SK-N-SH (cell line): ENCODE data around the gene UTF1. TPM values are rescaled to one million over a fixed set of nuclear protein-coding genes. Genes with fewer than 3 reads are reported as not detected.

Experiments used
- CTCF ChIA-PET: fragments of 300-600, 350-600 bp; formaldehyde crosslinking; extraction: SDS; loops from one replicate; lab custom pipeline; 2021; lab: Yijun Ruan, JAX
- POLR2A ChIA-PET: fragments of 350-600 bp; sonication (Branson Sonifier 250); formaldehyde crosslinking; extraction: SDS; loops from one replicate; lab custom pipeline; 2020; ENCODE audit warnings: antibody characterized with exemption, inconsistent platforms; lab: Yijun Ruan, JAX
- DNase-seq: peaks from one replicate; pipeline ENCODE4 v3.0.0; 2012
- H2AFZ ChIP-seq: fragments of 200-600 bp; sonication (generic); 2 replicates; pipeline ENCODE4 v1.8.1; 2016; ENCODE audit warnings: antibody characterized with exemption, mild to moderate bottlenecking, low read depth
- H3F3A ChIP-seq: fragments of 200-600 bp; sonication (generic); replicated peaks from 2 replicates; pipeline ENCODE3; 2016; ENCODE audit warnings: antibody characterized with exemption, mild to moderate bottlenecking; ENCODE audit not compliant: insufficient read depth
- H3K27ac ChIP-seq, 2 experiments: fragments of 200-500 bp in 1 of 2; fragments of 200-600 bp in 1 of 2; sonication (Bioruptor generic) in 1 of 2; sonication (generic), shearing (Covaris generic) in 1 of 2; 2 replicates each; pipeline versions ENCODE4 v1.5.1 to v1.6.1; 2014 to 2016; ENCODE audit warnings: low read depth in 2 of 2, inconsistent platforms in 1 of 2, low read length in 1 of 2, mild to moderate bottlenecking in 1 of 2, mixed read lengths in 1 of 2
- H3K27me3 ChIP-seq: fragments of 200-600 bp; sonication (generic), shearing (Covaris generic); 2 replicates; pipeline ENCODE4 v1.6.1; 2016; ENCODE audit warnings: mixed run types; ENCODE audit not compliant: insufficient read depth
- H3K36me3 ChIP-seq, 2 experiments: fragments of 200-500 bp in 1 of 2; fragments of 200-600 bp in 1 of 2; sonication (Bioruptor generic) in 1 of 2; sonication (generic) in 1 of 2; replicated peaks in 1 of 2; 2 replicates each; pipeline versions ENCODE3 to v1.5.1; 2014 to 2016; ENCODE audit warnings: low read length in 1 of 2, mild to moderate bottlenecking in 1 of 2; ENCODE audit not compliant: insufficient read depth in 2 of 2, control insufficient read depth in 1 of 2
- H3K4me1 ChIP-seq, 2 experiments: fragments of 200-500 bp in 1 of 2; fragments of 200-600 bp in 1 of 2; sonication (Bioruptor generic) in 1 of 2; sonication (generic), shearing (Covaris generic) in 1 of 2; 2 replicates each; pipeline versions ENCODE4 v1.5.1 to v1.6.1; 2014 to 2016; ENCODE audit warnings: low read depth in 1 of 2, low read length in 1 of 2, mixed run types in 1 of 2; ENCODE audit not compliant: insufficient read depth in 2 of 2, control insufficient read depth in 1 of 2
- H3K4me2 ChIP-seq: fragments of 200-600 bp; sonication (generic), shearing (Covaris generic); 2 replicates; pipeline ENCODE4 v1.6.1; 2017; ENCODE audit warnings: mixed run types
- H3K4me3 ChIP-seq, 2 experiments: fragments of 200-500 bp in 1 of 2; fragments of 200-600 bp in 1 of 2; sonication (Bioruptor generic) in 1 of 2; sonication (generic), shearing (Covaris generic) in 1 of 2; 2 replicates each; pipeline versions ENCODE4 v1.5.1 to v1.8.1; 2014 to 2016; ENCODE audit warnings: low read depth in 2 of 2, inconsistent platforms in 1 of 2, low read length in 1 of 2, mild to moderate bottlenecking in 1 of 2, mixed read lengths in 1 of 2, moderate library complexity in 1 of 2
- H3K79me2 ChIP-seq: fragments of 200-600 bp; sonication (generic); 2 replicates; pipeline ENCODE4 v1.8.1; 2017; ENCODE audit warnings: mild to moderate bottlenecking; ENCODE audit not compliant: insufficient read depth
- H3K9ac ChIP-seq: fragments of 200-600 bp; sonication (generic); 2 replicates; pipeline ENCODE4 v1.6.1; 2017; ENCODE audit warnings: mixed run types
- H3K9me2 ChIP-seq: fragments of 200-600 bp; sonication (generic); 2 replicates; pipeline ENCODE4 v1.6.1; 2017; ENCODE audit warnings: mixed run types
- H3K9me3 ChIP-seq: fragments of 200-600 bp; sonication (generic); 2 replicates; pipeline ENCODE4 v1.6.1; 2017; ENCODE audit warnings: mixed run types, mild to moderate bottlenecking, moderate library complexity
- H4K20me1 ChIP-seq: fragments of 200-600 bp; sonication (generic); 2 replicates; pipeline ENCODE4 v1.6.1; 2017; ENCODE audit warnings: mild to moderate bottlenecking, mixed run types; ENCODE audit not compliant: insufficient read depth
- FOXJ3 ChIP-seq: sonication (generic); formaldehyde crosslinking; IDR thresholded peaks from 2 replicates; pipeline ENCODE4 v1.5.1; 2020; ENCODE audit warnings: mild to moderate bottlenecking, missing genetic modification reagents
- GATA2 ChIP-seq: sonication (generic); formaldehyde crosslinking; IDR thresholded peaks from 2 replicates; pipeline ENCODE4 v1.5.0; 2020; ENCODE audit warnings: mild to moderate bottlenecking, missing genetic modification reagents
- JUND ChIP-seq: IDR thresholded peaks from 2 replicates; pipeline ENCODE4 v1.4.0; 2012
- MEF2A ChIP-seq: IDR thresholded peaks from 2 replicates; pipeline ENCODE4 v1.4.0; 2012; ENCODE audit warnings: low read depth, borderline replicate concordance
- NFIC ChIP-seq: IDR thresholded peaks from 2 replicates; pipeline ENCODE4 v1.4.0; 2012; ENCODE audit warnings: borderline replicate concordance
- POLR2AphosphoS5 ChIP-seq: IDR thresholded peaks from 2 replicates; pipeline ENCODE4 v1.6.1; 2012; ENCODE audit warnings: low read depth, low read length
- RAD21 ChIP-seq: IDR thresholded peaks from 2 replicates; pipeline ENCODE4 v1.6.1; 2012; ENCODE audit warnings: mild to moderate bottlenecking, low read length
- RCOR1 ChIP-seq: fragments of 150-350 bp; IDR thresholded peaks from 2 replicates; pipeline ENCODE4 v1.6.1; 2017; ENCODE audit warnings: antibody characterized with exemption, low read length
- RXRA ChIP-seq: IDR thresholded peaks from 2 replicates; pipeline ENCODE4 v1.4.0; 2012; ENCODE audit warnings: low read depth, mild to moderate bottlenecking, borderline replicate concordance
- SIN3A ChIP-seq: IDR thresholded peaks from 2 replicates; pipeline ENCODE4 v1.6.1; 2012; ENCODE audit warnings: low read depth, mild to moderate bottlenecking, low read length, moderate library complexity, borderline replicate concordance
- TAF1 ChIP-seq: IDR thresholded peaks from 2 replicates; pipeline ENCODE4 v1.6.1; 2012; ENCODE audit warnings: low read depth, mild to moderate bottlenecking, low read length, moderate library complexity, borderline replicate concordance
- TCF12 ChIP-seq: IDR thresholded peaks from 2 replicates; pipeline ENCODE4 v1.4.0; 2012
- WGBS: methylation state at CpG from one replicate; pipeline ENCODE4 v1.1.6; 2017; ENCODE audit warnings: low lambda C conversion rate; 5-methylcytosine and 5-hydroxymethylcytosine counted together
- polyA plus RNA-seq, 3 experiments: library from polyadenylated mRNA; depleted of rRNA; stranded (reverse); fragments of >200 nt; gene quantifications; 2 replicates each; pipeline ENCODE4 v1.2.3, GENCODE V29; 2012
- TF ChIP-seq, protein P1 (sequence below): fragments of 200-600 bp; sonication (generic); IDR thresholded peaks from 2 replicates; pipeline ENCODE4 v1.6.1; 2017; ENCODE audit warnings: antibody characterized with exemption, mild to moderate bottlenecking, moderate library complexity
- TF ChIP-seq, protein P2 (sequence below): fragments of 150-350 bp; IDR thresholded peaks from 2 replicates; pipeline ENCODE4 v1.6.1; 2017; ENCODE audit warnings: antibody characterized with exemption, low read length, low read depth, borderline replicate concordance
- TF ChIP-seq, protein P3 (sequence below): IDR thresholded peaks from 2 replicates; pipeline ENCODE4; 2012
- TF ChIP-seq, protein P4 (sequence below): IDR thresholded peaks from 2 replicates; pipeline ENCODE4 v1.4.0; 2012; ENCODE audit warnings: low read depth, borderline replicate concordance
- TF ChIP-seq, protein P5 (sequence below): IDR thresholded peaks from 2 replicates; pipeline ENCODE4 v1.4.0; 2012; ENCODE audit warnings: low read depth

The UTF1 gene
- polyA plus RNA-seq, 1 of the 3 experiments (the other 2 are of a cell fraction) = not detected

DNA sequence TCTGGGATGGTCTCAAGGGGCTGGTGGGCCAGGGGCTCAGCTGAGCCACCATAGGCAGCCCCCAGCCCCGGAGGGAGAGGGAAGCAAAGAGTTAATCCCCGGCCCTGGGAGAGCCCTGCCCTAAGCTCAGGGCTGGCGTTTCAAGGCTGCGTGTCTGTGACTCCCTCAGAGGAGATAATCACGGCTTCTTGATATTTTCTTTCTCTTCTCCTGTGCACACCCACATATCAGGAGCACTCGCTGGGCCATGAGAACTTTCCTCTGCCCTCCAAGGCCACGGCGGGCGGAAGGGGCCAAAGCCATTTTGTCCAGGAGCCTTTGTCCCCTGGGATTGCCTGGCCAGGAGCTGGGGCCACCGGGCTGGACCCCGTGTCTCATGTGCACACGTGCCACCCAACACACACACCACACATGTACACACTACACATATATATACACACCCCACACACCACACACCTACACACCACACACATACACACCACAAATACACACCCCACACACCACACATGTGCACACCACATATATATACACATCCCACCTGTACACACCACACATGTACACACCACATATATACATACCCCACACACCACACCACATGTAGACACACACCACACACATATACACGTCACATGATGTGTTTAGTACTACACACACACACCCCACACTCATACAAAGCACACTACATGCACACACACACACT lies 24.6 kb downstream of the UTF1 start:
- ChIA-PET CTCF (interaction anchor here (1.2 kb wide), 1 partner anchor 75 kb away, joined by 3 read pairs; no protein-coding TSS in a partner anchor), POLR2A (no interaction called here)
- 73% methylated on average over 11 of the region's 13 CpGs for WGBS

More for the DNA sequence above, 24.6 kb downstream of the UTF1 start:
- TF ChIP-seq, protein P1, sequence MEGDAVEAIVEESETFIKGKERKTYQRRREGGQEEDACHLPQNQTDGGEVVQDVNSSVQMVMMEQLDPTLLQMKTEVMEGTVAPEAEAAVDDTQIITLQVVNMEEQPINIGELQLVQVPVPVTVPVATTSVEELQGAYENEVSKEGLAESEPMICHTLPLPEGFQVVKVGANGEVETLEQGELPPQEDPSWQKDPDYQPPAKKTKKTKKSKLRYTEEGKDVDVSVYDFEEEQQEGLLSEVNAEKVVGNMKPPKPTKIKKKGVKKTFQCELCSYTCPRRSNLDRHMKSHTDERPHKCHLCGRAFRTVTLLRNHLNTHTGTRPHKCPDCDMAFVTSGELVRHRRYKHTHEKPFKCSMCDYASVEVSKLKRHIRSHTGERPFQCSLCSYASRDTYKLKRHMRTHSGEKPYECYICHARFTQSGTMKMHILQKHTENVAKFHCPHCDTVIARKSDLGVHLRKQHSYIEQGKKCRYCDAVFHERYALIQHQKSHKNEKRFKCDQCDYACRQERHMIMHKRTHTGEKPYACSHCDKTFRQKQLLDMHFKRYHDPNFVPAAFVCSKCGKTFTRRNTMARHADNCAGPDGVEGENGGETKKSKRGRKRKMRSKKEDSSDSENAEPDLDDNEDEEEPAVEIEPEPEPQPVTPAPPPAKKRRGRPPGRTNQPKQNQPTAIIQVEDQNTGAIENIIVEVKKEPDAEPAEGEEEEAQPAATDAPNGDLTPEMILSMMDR = no peak
- TF ChIP-seq JUND (no peak), FOXJ3 (CRISPR knock-in tag) (no peak), TAF1 (no peak), MEF2A (no peak), RXRA (no peak), RCOR1 (no peak), GATA2 (CRISPR knock-in tag) (no peak), RAD21 (no peak), NFIC (no peak), SIN3A (no peak), POLR2AphosphoS5 (no peak), TCF12 (no peak)
- TF ChIP-seq, protein P2, sequence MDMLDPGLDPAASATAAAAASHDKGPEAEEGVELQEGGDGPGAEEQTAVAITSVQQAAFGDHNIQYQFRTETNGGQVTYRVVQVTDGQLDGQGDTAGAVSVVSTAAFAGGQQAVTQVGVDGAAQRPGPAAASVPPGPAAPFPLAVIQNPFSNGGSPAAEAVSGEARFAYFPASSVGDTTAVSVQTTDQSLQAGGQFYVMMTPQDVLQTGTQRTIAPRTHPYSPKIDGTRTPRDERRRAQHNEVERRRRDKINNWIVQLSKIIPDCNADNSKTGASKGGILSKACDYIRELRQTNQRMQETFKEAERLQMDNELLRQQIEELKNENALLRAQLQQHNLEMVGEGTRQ = no peak
- TF ChIP-seq, protein P3, sequence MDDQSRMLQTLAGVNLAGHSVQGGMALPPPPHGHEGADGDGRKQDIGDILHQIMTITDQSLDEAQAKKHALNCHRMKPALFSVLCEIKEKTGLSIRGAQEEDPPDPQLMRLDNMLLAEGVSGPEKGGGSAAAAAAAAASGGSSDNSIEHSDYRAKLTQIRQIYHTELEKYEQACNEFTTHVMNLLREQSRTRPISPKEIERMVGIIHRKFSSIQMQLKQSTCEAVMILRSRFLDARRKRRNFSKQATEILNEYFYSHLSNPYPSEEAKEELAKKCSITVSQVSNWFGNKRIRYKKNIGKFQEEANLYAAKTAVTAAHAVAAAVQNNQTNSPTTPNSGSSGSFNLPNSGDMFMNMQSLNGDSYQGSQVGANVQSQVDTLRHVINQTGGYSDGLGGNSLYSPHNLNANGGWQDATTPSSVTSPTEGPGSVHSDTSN = no peak
- TF ChIP-seq, protein P4, sequence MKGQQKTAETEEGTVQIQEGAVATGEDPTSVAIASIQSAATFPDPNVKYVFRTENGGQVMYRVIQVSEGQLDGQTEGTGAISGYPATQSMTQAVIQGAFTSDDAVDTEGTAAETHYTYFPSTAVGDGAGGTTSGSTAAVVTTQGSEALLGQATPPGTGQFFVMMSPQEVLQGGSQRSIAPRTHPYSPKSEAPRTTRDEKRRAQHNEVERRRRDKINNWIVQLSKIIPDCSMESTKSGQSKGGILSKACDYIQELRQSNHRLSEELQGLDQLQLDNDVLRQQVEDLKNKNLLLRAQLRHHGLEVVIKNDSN = no peak
- TF ChIP-seq, protein P5, sequence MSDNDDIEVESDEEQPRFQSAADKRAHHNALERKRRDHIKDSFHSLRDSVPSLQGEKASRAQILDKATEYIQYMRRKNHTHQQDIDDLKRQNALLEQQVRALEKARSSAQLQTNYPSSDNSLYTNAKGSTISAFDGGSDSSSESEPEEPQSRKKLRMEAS = no peak
- H2AFZ ChIP-seq = no peak overlapping the region
- no peaks in the 10 kb centered on the region for H3K79me2 ChIP-seq
- no peaks in the 10 kb centered on the region for H3K9me3 ChIP-seq
- H3K4me3 ChIP-seq = no peak overlapping the region
- peaks cover 3 to 12% of the 10 kb centered on the region in 2 experiments; a peak in 3 of 4 replicates for H3K4me1 ChIP-seq
- no peaks in the 10 kb centered on the region for H3K9me2 ChIP-seq
- H4K20me1 ChIP-seq = no peaks in the 10 kb centered on the region
- H3F3A ChIP-seq = peaks cover 2% of the 10 kb centered on the region
- H3K27ac ChIP-seq = no peak overlapping the region
- no peaks in the 10 kb centered on the region for H3K27me3 ChIP-seq
- H3K9ac ChIP-seq = no peak overlapping the region
- DNase-seq = no peak
- no peaks in the 10 kb centered on the region for H3K36me3 ChIP-seq
- H3K4me2 ChIP-seq = no peak overlapping the region
